Tibial nerve (tissue), 4 donors: ENCODE results near the gene UTP18. TPM values are rescaled to one million over a fixed set of nuclear protein-coding genes. Genes with fewer than 3 reads are reported as not detected.

Experiments used
- DNase-seq, 2 donors: peaks; one replicate each; pipeline ENCODE4 v3.0.0-alpha.2; 2019; ENCODE audit warnings: low spot score in 2 of 2
- H3K27ac ChIP-seq, 4 donors: fragments of 200-600 bp; sonication (generic) in 3 of 4; one replicate each; pipeline ENCODE4 v1.5.1; 2017 to 2019; ENCODE audit warnings: mild to moderate bottlenecking in 1 of 4
- H3K27me3 ChIP-seq, 2 donors: fragments of 200-600 bp; sonication (generic) in 1 of 2; one replicate each; pipeline versions ENCODE4 v1.5.1 to v1.6.0; 2017 to 2019
- H3K36me3 ChIP-seq, 3 donors: fragments of 200-600 bp; sonication (generic); one replicate each; pipeline ENCODE4 v1.5.1; 2018 to 2019
- H3K4me1 ChIP-seq, 4 donors: fragments of 200-600 bp; sonication (generic) in 3 of 4; one replicate each; pipeline ENCODE4 v1.5.1; 2017 to 2019
- H3K4me3 ChIP-seq, 4 donors: fragments of 200-600 bp; sonication (generic) in 3 of 4; one replicate each; pipeline ENCODE4 v1.5.1; 2017 to 2019; ENCODE audit warnings: mild to moderate bottlenecking in 1 of 4, moderate library complexity in 1 of 4
- H3K9me3 ChIP-seq, 4 donors: fragments of 200-600 bp; sonication (generic) in 3 of 4; one replicate each; pipeline ENCODE4 v1.5.1; 2017 to 2019
- EP300 ChIP-seq, 2 donors: sonication (generic); formaldehyde crosslinking; IDR thresholded peaks; one replicate each; pipeline ENCODE4 v1.6.1; 2017; ENCODE audit warnings: antibody characterized with exemption in 2 of 2, mild to moderate bottlenecking in 1 of 2
- POLR2A ChIP-seq, 2 donors: fragments of 450-650 bp; IDR thresholded peaks; one replicate each; pipeline ENCODE4 v1.6.1; 2017; ENCODE audit warnings: antibody characterized with exemption in 2 of 2, mild to moderate bottlenecking in 2 of 2, moderate library complexity in 2 of 2
- WGBS, 2 donors: methylation state at CpG; one replicate each; pipeline ENCODE4 v1.1.5; 2018; 5-methylcytosine and 5-hydroxymethylcytosine counted together
- total RNA-seq, 4 donors: library from RNA; depleted of rRNA; stranded (reverse); fragments of >200 nt; gene quantifications; one replicate each; pipeline ENCODE4 v1.1.0, GENCODE V29; 2016
- TF ChIP-seq, protein P1 (sequence below), 5 experiments: fragments of 200-600 bp in 3 of 5; fragments of 450-650 bp in 2 of 5; sonication (generic) in 3 of 5; IDR thresholded peaks; one replicate each; pipeline ENCODE4 v1.5.1; 2016 to 2019; ENCODE audit warnings: antibody characterized with exemption in 5 of 5, mild to moderate bottlenecking in 3 of 5, moderate library complexity in 2 of 5

The UTP18 gene
- total RNA-seq, 4 donors from 2014 or later = 28.8 to 55.3 (median 39.7) TPM

DNA sequence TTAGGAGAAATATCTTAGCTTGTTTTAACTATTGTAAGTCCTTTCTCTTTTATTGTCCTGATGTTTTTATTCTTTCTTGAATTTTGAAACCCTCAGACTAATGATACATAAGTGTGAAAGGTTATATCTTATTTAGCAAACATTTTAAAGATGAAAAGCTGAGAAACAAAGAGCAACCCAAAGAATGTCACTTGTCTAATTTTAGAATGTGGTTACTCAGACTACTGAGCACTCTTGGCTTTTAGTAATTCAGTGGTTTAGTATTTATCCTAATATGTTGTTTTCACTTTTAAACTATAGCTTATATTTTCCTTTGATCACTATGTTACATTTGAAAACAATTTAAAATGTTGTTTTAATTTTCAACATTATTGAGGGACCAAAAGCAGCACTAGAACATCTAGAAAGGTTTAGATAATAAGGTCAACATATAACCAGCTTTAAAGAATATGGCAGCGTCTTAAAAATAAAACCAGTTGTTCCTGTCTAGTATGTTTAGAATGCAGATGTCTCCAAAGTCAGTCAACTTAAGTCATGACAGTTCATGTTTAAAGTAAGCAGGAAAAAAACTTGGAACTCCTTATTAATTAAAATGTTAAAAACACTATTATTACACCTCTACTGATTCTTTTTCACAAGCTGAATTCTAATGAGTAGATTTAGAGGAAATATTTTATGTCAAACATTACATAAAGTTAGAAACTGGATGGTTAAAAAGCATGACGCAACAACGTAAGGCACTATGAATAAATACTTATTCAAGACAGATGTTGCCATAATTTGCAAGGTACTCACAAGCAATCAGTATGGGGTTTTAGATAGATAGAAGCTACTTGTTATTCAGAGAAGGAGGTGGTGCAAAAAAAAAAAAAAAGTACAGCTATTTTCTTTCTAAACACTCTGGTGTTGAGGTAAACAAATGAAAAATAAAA is 2.9 kb upstream of the UTP18 start:
- Histone ChIP-seq H3K9me3 (no peaks in the 10 kb centered on the region), H3K4me1 (peaks cover 5 to 63% (median 37%) of the 10 kb centered on the region in 4 donors), H3K27ac (no peak overlapping the region), H3K27me3 (no peaks in the 10 kb centered on the region), H3K36me3 (peaks cover 0 to 21% (median 0%) of the 10 kb centered on the region in 3 donors), H3K4me3 (no peak overlapping the region)
- no peak for DNase-seq
- TF ChIP-seq POLR2A (IDR thresholded peaks at IDR 0.05) = no peak
- TF ChIP-seq EP300 (IDR thresholded peaks at IDR 0.05) = no peak
- TF ChIP-seq, protein P1, sequence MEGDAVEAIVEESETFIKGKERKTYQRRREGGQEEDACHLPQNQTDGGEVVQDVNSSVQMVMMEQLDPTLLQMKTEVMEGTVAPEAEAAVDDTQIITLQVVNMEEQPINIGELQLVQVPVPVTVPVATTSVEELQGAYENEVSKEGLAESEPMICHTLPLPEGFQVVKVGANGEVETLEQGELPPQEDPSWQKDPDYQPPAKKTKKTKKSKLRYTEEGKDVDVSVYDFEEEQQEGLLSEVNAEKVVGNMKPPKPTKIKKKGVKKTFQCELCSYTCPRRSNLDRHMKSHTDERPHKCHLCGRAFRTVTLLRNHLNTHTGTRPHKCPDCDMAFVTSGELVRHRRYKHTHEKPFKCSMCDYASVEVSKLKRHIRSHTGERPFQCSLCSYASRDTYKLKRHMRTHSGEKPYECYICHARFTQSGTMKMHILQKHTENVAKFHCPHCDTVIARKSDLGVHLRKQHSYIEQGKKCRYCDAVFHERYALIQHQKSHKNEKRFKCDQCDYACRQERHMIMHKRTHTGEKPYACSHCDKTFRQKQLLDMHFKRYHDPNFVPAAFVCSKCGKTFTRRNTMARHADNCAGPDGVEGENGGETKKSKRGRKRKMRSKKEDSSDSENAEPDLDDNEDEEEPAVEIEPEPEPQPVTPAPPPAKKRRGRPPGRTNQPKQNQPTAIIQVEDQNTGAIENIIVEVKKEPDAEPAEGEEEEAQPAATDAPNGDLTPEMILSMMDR (IDR thresholded peaks at IDR 0.05) = no peak
- WGBS, 2 donors = 69 to 72% methylated on average over 3 of the region's 3 CpGs

DNA sequence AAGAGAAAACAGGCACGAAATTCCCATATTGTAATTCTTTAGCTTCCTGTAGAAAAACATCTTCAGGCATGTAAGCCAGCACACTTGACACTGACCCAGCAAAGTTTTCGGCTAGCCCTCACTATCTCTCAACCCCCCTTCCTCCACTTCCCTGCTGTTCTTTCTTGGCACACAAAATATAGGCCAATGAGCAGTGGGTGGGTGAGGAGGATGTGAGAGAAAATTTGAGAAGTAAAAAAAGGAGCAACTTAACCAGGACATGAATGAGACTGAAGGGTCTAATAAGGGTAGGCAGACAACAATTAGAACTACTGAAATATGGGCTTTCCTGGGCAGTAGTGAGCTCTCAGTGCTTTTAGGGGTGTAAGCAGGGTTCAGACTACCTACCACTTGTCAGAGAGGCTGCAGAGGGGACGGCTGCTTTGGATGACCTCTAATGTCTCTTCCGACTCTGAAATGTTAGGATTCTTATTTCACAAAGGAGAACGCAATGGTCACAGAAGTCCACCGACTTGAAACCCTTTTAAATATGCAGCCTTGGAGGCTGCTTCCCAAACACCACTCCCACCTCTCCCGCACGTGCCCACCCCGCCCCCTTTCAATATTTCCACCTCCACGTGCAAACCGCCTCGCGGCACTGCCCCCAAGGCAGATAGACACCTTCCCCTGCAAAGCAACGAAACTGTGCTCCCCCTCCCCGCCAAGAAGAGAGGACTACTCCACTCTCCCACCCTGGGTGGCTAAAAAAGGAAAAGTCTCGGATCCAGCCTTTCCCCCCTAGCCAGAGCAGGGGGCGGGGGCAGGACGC is 1.4 kb upstream of the UTP18 start:
- no peak for TF ChIP-seq EP300 (IDR thresholded peaks at IDR 0.05)
- TF ChIP-seq, protein P1 (IDR thresholded peaks at IDR 0.05) = no peak
- Histone ChIP-seq H3K27me3 (no peaks in the 10 kb centered on the region), H3K4me1 (peaks cover 5 to 66% (median 39%) of the 10 kb centered on the region in 4 donors), H3K27ac (peak overlapping the region; percentile 94 to 98 (median 98)), H3K9me3 (no peaks in the 10 kb centered on the region), H3K36me3 (peaks cover 0 to 20% (median 0%) of the 10 kb centered on the region in 3 donors), H3K4me3 (peak overlapping the region; percentile 74 to 93 (median 82))
- DNase-seq = peak in 1 of 2 donors; percentile 6
- WGBS, 2 donors = 1% methylated on average over 18 of the region's 18 CpGs

DNA sequence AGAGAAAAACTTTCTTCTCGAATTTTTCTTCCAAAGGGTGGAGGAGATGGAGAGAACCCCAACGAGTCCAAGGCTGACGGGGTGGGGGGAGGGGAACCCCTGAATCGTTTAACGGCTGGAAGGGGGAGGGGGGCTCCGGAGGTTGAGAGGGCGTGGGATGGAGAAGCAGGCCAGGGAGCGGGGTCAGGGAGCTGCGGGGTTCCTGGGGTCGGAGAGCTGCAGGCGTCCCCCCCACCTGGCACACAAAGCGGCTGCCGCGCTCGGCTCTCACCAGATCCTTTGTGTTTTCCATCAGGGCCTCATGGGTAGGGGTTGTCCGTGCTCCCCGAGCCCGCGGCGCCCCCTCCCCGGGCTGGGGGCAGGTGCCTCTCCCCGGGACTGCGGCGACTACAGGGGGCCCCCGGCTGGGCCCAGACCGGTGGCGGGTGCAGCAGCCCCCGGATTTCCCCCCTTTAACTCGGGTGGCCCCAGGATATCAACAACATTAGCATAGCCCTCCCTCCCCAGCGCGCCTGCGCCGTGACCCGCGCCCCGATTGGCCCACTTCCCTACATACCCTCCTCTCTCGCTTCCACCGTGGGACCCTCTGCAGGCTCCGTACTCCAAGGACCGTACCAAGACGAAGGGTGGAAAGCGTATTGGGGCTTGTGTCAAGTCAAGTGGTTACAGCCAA is 646 bp upstream of the UTP18 start, which contains the start of gene MBTD1:
Gene MBTD1 (minus strand): TSS at position 486 of the 673 bp plus-strand sequence. CDS start 34,888 bp downstream, outside the sequence.
- H3K27me3 ChIP-seq = no peaks in the 10 kb centered on the region
- TF ChIP-seq POLR2A (IDR thresholded peaks at IDR 0.05) (no peak), EP300 (IDR thresholded peaks at IDR 0.05) (peak in 1 of 2 donors; percentile 93)
- TF ChIP-seq, protein P1 (IDR thresholded peaks at IDR 0.05) = no peak
- H3K27ac ChIP-seq = peak within 1 kb of the TSS; percentile 94 to 98 (median 98)
- peak; percentile 92 to 95 for DNase-seq
- peak within 1 kb of the TSS; percentile 74 to 93 (median 82) for H3K4me3 ChIP-seq
- H3K36me3 ChIP-seq = peaks cover 0 to 20% (median 0%) of the 10 kb centered on the region in 3 donors
- WGBS, 2 donors = 0 to 2% methylated on average over 27 to 40 of the region's 42 CpGs
- no peaks in the 10 kb centered on the region for H3K9me3 ChIP-seq
- peaks cover 5 to 60% (median 39%) of the 10 kb centered on the region in 4 donors for H3K4me1 ChIP-seq

DNA sequence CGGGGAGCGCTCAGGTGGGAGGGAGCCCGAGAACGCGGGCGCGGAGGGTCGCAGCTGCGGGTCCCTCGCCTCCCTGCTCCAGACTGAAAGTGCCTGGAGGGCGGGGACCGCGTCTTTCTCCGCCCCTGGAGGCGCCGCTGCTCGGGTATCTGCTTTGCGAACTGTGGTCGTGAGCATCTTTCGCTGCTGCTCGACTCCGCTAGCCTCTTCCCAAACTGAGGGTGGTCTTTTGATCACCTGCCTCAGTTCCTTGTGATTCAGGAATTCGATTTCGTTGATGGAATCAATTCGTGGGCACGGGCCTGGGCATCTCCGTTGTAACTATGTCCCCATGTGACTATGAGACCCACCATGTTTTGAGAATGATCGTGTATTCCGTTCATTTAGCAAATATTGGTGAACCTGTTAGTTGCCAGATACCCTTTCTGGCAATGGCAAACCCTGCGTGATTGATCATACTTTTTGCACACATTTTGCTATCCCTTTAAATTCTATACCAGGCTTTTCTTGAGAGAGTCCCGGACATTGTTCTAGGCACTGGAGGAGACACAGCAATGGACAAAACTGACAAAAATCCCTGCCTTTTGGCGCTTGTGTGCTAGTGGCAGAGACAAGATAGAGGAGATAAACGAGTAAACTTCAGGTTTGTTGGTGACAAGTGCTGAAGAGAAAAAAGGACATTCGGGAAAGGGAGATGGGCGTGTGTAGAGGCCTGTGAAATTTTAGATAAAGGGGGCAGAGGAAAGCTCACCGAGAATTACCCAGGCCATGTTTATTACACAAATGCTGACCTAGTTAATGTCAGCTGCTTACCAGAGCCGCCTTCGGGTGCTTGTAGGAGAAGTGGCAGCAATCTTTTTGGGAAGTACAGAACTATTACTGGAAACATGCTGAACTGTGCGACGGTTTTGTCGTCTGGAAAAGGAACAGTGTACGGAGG is 948 bp downstream of the UTP18 start:
- WGBS, 2 donors = 10 to 11% methylated on average over 40 to 41 of the region's 42 CpGs
- H3K4me1 ChIP-seq = peaks cover 5 to 51% (median 37%) of the 10 kb centered on the region in 4 donors
- no peaks in the 10 kb centered on the region for H3K27me3 ChIP-seq
- no peaks in the 10 kb centered on the region for H3K9me3 ChIP-seq
- TF ChIP-seq, protein P1 (IDR thresholded peaks at IDR 0.05) = no peak
- TF ChIP-seq POLR2A (IDR thresholded peaks at IDR 0.05) (no peak), EP300 (IDR thresholded peaks at IDR 0.05) (peak in 1 of 2 donors; percentile 30)
- H3K36me3 ChIP-seq = peaks cover 0 to 27% (median 0%) of the 10 kb centered on the region in 3 donors
- peak overlapping the region; percentile 94 to 98 (median 98) for H3K27ac ChIP-seq
- peak overlapping the region; percentile 74 to 93 (median 82) for H3K4me3 ChIP-seq
- DNase-seq = peak in 1 of 2 donors; percentile 32
